ENCODE data around the gene ACSS3.

Gene ACSS3

DNA sequence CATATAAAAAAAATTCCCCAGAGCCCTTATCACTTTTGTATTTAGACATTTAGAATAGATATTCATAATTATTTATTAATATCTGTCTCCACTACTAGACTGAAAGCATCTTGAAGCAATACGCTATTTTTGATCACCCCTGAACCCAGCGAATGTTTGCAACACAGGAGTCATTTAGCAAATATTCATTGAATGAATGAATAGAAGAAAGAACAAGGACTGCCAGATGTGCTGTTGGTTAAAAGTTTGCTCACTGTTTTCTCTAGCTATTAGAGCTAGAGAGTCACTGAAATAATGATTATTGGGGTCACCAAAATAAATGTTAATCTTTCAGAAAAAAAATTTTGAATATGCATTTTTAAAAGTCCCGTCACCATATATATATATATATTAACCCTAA is 174.3 kb downstream of the ACSS3 start:
- H3K4me3 ChIP-seq (ENCODE audit: control insufficient read depth, low read depth, low read length), result no peak overlapping the region
- no peak for TF ChIP-seq CTCF (conservative IDR thresholded peaks at IDR 0.05; ENCODE audit: control insufficient read depth, insufficient read depth, low read depth, low read length)
- peak; percentile 5 for DNase-seq (ENCODE audit: low read depth)

- H3K4me3 ChIP-seq (ENCODE audit: control insufficient read depth, low read depth, low read length), result no peak overlapping the region
- no peak for DNase-seq (ENCODE audit: low read depth)
- no peak for TF ChIP-seq CTCF (conservative IDR thresholded peaks at IDR 0.05; ENCODE audit: control insufficient read depth, insufficient read depth, low read depth, low read length)
These were observed 175.5 kb downstream of the ACSS3 start for GRCh38 chr12:81253360-81253759.

- no peak for DNase-seq (ENCODE audit: low read depth)
- no peak for TF ChIP-seq CTCF (conservative IDR thresholded peaks at IDR 0.05; ENCODE audit: control insufficient read depth, insufficient read depth, low read depth, low read length)
- no peak overlapping the region for H3K4me3 ChIP-seq (ENCODE audit: control insufficient read depth, low read depth, low read length)
These were observed 177.6 kb downstream of the ACSS3 start for GRCh38 chr12:81255456-81255855.

GRCh38 chr12:81255947-81256346 is 178.1 kb downstream of the ACSS3 start:
- no peak overlapping the region for H3K4me3 ChIP-seq (ENCODE audit: control insufficient read depth, low read depth, low read length)
- DNase-seq (ENCODE audit: low read depth), result no peak
- TF ChIP-seq CTCF (conservative IDR thresholded peaks at IDR 0.05; ENCODE audit: control insufficient read depth, insufficient read depth, low read depth, low read length), result no peak

DNA sequence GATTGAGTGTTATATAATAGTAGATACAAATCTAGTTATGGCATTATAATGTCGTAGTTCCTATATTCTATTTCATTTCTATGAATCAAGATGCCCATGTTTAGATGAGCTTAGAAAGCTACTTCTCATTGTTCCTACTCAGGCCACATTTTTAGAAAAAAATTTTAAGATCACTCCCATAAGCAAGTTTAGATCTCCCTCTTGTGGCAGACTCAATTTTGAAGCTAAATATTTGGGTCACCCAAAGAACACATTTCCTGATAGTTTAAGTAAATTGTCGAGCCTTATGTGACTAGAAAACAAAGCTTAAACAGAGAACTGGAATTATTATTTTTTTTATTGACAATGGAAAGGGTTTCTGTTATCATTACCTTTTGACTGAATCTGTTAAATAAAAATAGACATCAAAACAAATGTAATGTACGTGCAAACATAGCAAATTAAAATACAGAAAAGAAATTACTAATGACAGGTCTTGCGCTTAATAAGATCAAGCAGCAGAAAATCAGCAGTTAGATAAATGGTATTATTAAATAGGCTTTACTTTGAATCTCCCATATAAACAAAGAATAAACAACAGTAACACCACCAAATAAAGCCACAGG is 180.2 kb downstream of the ACSS3 start:
- peak; percentile 66 for TF ChIP-seq CTCF (conservative IDR thresholded peaks at IDR 0.05; ENCODE audit: control insufficient read depth, insufficient read depth, low read depth, low read length)
- no peak overlapping the region for H3K4me3 ChIP-seq (ENCODE audit: control insufficient read depth, low read depth, low read length)
- DNase-seq (ENCODE audit: low read depth), result peak; percentile 62

DNA sequence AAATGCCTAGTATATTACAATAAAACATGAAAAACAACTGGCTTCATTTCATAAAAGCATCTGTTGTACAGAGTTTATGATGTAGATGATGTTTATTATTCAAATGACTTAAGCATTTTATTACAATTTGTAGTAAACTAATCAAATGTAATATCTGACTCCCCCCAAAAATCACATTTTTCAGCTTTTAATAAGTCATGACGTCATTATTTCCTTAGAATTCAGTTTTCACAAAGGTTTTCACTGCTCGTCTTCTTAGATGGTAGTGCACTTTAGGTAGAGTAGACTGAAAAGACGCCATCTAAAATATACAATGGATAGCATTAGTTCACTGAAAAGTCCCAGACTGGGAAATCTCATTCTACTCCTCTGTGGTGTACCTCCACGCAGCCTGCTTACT is 181.5 kb downstream of the ACSS3 start:
- no peak for DNase-seq (ENCODE audit: low read depth)
- H3K4me3 ChIP-seq (ENCODE audit: control insufficient read depth, low read depth, low read length), result no peak overlapping the region
- no peak for TF ChIP-seq CTCF (conservative IDR thresholded peaks at IDR 0.05; ENCODE audit: control insufficient read depth, insufficient read depth, low read depth, low read length)

All from fibroblast of mammary gland (primary cell).